Dermis blood vessel endothelial cell (primary cell): ENCODE results near the gene PHYHIPL. TPM values are rescaled to one million over a fixed set of nuclear protein-coding genes. Genes with fewer than 3 reads are reported as not detected.

Experiments used
- DNase-seq: peaks from one replicate; pipeline ENCODE4 v3.0.0; 2010
- total RNA-seq: library from RNA; depleted of rRNA; stranded (reverse); fragments of >200 nt; gene quantifications from 2 replicates; pipeline ENCODE4 v1.2.3, GENCODE V29; 2014

The PHYHIPL gene
- total RNA-seq, 1 donor from 2014 or later = under 0.01 TPM

GRCh38 chr10:59258890-59259289, 82.4 kb downstream of the PHYHIPL start:
- no peak for DNase-seq

GRCh38 chr10:59265141-59265540, 88.7 kb downstream of the PHYHIPL start:
- DNase-seq = no peak

DNA sequence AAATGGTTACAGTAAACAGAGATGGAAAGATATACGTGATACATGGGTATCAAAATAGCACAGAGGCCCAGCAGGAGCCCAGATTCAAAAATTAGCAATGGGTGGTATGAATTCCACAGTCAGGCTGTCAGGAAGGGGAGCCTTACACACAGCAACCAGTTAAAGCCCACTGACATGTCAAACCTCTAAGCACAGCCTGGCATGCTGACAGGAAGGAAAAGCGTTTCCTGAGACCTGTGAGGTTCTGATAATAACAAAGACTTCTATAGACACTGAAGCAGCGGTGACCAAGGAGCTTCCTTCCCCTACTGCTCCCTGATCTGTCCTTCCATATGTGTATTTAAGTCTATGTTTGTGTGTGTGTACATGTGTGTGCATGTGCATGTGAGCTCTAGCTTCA, 89.9 kb downstream of the PHYHIPL start:
- DNase-seq = peak; percentile 2

DNA sequence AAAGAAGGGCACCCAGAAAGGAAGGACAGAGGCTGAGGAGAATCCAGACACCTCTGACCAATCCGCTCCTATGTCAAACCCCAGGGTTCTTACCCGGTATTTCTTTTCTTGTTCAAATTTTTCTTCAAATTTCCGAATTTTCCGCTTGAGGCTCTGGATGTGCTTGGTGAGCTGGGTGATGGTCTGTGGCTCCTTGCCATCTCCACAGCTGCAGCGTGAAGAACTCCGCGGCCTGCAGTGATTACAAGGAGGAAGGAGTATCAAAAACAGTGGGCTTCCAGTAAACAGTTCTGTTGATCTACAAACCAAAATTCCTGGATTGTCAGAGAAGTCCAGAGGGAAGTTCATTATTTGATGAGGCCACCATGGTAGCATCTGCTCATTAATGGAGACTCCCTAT, 92.0 kb downstream of the PHYHIPL start:
- DNase-seq = no peak

- DNase-seq = no peak
Observed at GRCh38 chr10:59269651-59270050, 93.2 kb downstream of the PHYHIPL start.

GRCh38 chr10:59270492-59270891, 94.0 kb downstream of the PHYHIPL start:
- DNase-seq = no peak

DNA sequence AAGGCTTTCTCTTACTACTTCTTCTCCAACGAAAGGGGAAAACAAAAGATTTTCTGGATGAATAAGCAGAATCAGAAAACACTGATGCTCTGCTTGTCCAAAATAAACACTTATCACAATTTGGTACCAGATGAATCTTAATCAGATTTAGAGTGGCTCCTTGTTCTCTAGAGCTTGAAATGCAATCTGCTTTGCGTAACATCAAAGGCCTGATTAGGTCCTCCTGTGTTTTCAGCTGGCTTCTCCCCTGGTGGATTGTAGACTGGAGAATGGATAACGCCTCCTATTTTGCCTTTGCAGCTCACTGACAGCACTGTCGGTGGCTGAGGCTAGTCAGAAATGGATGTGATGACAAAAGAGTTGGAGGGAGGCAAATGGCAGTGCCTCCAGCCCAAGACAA, 94.7 kb downstream of the PHYHIPL start:
- DNase-seq = no peak

DNA sequence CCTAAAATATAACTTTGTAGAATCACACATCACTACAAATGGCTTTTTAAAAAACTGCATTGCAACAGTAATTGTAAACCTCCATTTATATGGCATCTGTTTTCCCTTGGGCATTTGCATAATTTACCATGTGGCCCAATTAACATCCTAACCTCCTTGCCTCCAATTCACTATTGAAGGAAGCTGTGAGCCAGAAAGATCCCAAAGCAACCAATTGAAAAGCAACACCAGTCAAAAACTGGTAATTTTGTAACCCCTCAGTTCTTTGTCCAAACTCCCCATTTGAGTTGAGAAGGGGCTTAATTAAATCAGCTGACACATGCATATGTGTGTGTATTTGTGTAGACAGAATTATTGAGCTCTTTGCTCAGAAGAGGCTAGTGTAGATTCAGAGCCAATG, 95.6 kb downstream of the PHYHIPL start:
- DNase-seq = no peak

- no peak for DNase-seq
Observed at GRCh38 chr10:59273445-59273844, 97.0 kb downstream of the PHYHIPL start.

- DNase-seq = no peak
Observed at GRCh38 chr10:59276133-59276532, 99.7 kb downstream of the PHYHIPL start.

DNA sequence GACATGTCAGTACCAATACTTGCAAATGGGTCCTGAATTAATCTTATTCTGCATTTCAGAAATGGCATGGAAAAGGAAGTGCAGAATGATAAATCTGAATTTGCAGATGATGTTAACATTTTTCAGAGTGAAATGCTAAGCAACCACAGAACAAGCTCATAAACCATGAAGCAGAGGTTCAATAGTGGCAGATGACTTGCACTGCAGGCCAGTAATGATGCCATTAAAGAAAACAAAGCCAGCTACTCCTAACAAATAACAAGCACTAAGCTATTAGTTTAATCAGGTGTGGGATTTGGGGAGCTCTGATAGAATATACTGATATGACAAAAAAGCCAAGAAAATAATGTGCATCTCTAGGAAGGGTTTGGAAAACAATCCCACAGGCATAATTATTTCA, 100.5 kb downstream of the PHYHIPL start:
- no peak for DNase-seq

- DNase-seq = no peak
Observed at GRCh38 chr10:59279476-59279875, 103.0 kb downstream of the PHYHIPL start.

- no peak for DNase-seq
Observed at GRCh38 chr10:59279991-59280505, 103.6 kb downstream of the PHYHIPL start.

- no peak for DNase-seq
Observed at GRCh38 chr10:59281861-59282260, 105.4 kb downstream of the PHYHIPL start.

- no peak for DNase-seq
Observed at GRCh38 chr10:59283456-59284091, 107.1 kb downstream of the PHYHIPL start.

DNA sequence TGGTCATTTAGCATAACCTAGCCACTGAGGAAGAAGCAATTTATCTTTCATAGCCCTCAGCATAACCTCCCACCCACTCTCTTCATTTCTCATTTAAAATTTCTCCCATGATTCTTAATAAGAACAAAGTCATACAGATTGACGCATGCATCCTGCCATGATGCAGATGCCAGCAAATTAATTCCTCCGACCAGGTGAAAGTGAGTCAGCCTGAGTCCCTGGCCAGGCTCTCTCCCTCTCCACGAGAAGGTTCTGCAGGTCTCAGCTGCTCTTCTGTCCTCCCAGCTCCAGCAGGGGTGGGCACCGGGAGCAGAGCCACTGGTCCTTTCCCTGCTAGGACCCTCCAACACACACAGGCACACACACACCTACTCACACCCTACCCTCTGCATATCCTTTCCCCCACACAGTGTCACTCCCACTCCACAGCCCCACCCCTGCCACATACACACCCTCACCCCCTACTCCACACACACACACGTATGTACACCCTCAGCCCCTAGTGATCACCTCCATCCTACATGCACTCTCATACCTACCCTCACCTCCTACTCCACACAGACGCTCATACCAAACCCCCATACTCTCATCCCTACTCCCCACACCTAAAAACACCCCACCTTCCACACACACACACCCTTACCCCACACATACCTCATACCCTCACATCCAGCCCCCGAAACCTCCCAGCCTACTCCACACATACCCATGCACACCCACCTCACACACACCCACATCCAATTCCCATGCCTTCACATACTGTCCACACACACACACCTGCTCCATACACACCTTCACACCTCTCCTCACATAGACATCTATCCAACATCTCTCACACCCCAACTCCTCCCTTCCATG, 107.9 kb downstream of the PHYHIPL start:
- DNase-seq = no peak

GRCh38 chr10:59285073-59285472, 108.6 kb downstream of the PHYHIPL start:
- DNase-seq = no peak

GRCh38 chr10:59285848-59286247, 109.4 kb downstream of the PHYHIPL start:
- DNase-seq = no peak

DNA sequence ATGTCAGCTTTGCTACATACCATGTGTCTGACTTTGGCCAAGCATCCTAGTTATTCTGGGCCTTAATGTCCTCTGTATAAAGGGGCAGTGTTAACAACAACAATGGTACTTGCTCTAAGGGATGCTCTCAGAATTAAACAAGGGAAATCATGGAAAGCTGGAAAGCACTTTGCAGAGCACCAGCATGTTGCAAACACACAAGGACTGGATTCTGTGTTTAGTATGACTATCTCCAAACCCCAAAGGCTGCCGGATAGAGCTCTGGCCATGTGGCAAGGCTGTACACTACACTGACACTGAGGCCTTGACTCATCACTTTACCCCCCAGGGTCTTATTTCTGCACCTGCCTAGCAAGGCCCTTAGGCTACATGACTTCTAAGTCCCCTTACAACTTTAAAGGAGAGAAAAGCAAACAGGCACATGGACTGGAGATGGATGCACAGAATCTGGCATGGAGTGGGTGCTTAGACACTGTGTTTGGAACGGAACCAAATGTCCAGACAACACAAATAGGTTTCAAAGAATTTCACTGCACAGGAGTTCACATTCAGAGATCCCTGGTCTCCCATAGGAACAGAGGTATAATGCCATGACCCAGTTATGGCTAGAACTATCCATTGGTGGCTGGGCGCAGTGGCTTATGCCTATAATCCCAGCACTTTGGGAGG, 111.3 kb downstream of the PHYHIPL start:
- no peak for DNase-seq

DNA sequence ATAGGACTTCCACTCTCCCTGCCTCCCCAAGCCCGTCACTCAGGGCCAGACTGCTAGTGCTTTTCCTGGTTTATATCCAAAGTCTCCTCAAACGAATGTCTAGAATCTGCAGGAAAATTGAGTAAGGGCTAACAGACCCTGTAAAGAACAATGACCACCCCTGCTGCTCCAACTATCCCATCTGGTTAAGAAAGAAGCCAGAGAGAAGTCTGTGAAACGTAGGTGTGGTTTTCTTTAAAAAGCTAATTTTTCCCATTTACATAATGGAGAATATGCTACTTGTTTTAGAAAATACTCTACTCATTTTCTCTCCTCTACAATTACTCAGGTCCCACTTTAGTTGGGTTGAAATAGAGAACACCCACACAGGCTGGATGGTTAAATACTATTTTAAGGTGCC, 113.4 kb downstream of the PHYHIPL start:
- no peak for DNase-seq

DNA sequence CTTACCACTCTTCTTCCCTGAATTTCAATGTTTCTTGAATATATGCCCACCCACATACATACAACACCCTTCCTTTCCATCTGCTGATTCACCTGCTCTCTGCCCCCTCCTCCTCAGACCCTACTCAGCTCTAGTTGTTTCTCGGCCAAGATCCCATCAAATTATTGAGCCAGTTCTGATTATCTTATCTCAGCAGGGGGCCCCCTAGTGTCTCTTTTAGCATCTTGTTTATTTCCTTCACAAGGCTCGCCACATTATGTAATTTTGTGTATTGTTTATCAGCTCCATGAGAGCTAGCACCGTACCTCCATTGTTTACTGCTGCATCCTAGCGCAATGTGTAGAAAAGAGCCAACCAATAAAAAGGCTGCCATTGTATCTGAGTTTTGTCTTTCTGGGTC, 114.0 kb downstream of the PHYHIPL start:
- no peak for DNase-seq
